HEK293 (cell line): ENCODE measurements around the gene FBXW10.
"Not testable (repeated sequence)": the region's sequence is repeated elsewhere in the genome, so short reads cannot be mapped to it uniquely, and the experiment has no call there.

Experiments used
- KLF16 ChIP-seq: fragments of 450-650 bp; formaldehyde crosslinking; IDR thresholded peaks from 2 replicates; pipeline ENCODE4 v1.5.1; 2017; ENCODE audit warnings: missing biosample characterization, missing genetic modification characterization
- SALL2 ChIP-seq: fragments of 450-650 bp; formaldehyde crosslinking; IDR thresholded peaks from 2 replicates; pipeline ENCODE4 v1.5.0; 2017; ENCODE audit warnings: missing biosample characterization, mild to moderate bottlenecking, missing genetic modification characterization, borderline replicate concordance
- ZNF747 ChIP-seq: fragments of 450-650 bp; formaldehyde crosslinking; IDR thresholded peaks from 2 replicates; pipeline ENCODE4 v1.5.1; 2016; ENCODE audit warnings: missing biosample characterization, missing genetic modification characterization
- ZNF792 ChIP-seq: fragments of 450-650 bp; formaldehyde crosslinking; IDR thresholded peaks from 2 replicates; pipeline ENCODE4 v1.5.1; 2016; ENCODE audit warnings: missing biosample characterization, missing genetic modification characterization
- TF ChIP-seq, protein P1 (sequence below): fragments of 450-650 bp; formaldehyde crosslinking; IDR thresholded peaks from 2 replicates; pipeline ENCODE4 v1.5.1; 2016; ENCODE audit warnings: missing biosample characterization, missing genetic modification characterization
- TF ChIP-seq, protein P2 (sequence below): fragments of 450-650 bp; formaldehyde crosslinking; IDR thresholded peaks from 2 replicates; pipeline ENCODE4 v1.5.1; 2016; ENCODE audit warnings: missing biosample characterization, missing genetic modification characterization, low read depth
- TF ChIP-seq, protein P3 (sequence below): fragments of 450-650 bp; formaldehyde crosslinking; IDR thresholded peaks from 2 replicates; pipeline ENCODE4 v1.5.1; 2016; ENCODE audit warnings: missing biosample characterization, missing genetic modification characterization
- TF ChIP-seq, protein P4 (sequence below): IDR thresholded peaks from 2 replicates; pipeline ENCODE4 v1.6.1; 2011; ENCODE audit warnings: mild to moderate bottlenecking, low read depth, low read length, borderline replicate concordance

DNA sequence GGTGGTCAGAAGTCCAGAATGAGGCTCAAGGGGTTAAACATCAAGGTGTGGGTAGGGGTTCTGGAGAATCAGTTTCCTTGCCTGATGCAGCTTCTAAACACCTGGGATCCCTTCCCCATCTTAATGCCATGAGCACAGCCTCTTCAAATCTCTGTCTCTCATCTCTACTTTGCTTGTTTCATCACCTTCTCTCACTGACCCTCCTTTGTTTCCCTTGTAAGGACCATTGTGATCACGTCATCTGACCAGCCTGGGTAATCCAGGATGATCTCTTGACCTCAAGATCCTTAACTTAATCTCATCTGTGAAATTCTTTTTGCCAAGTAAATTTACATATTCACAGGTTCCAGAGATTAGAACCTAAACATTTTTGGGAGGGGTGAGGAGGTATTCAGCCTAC, 42.1 kb downstream of the FBXW10 start:
- TF ChIP-seq, protein P1, sequence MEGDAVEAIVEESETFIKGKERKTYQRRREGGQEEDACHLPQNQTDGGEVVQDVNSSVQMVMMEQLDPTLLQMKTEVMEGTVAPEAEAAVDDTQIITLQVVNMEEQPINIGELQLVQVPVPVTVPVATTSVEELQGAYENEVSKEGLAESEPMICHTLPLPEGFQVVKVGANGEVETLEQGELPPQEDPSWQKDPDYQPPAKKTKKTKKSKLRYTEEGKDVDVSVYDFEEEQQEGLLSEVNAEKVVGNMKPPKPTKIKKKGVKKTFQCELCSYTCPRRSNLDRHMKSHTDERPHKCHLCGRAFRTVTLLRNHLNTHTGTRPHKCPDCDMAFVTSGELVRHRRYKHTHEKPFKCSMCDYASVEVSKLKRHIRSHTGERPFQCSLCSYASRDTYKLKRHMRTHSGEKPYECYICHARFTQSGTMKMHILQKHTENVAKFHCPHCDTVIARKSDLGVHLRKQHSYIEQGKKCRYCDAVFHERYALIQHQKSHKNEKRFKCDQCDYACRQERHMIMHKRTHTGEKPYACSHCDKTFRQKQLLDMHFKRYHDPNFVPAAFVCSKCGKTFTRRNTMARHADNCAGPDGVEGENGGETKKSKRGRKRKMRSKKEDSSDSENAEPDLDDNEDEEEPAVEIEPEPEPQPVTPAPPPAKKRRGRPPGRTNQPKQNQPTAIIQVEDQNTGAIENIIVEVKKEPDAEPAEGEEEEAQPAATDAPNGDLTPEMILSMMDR (tag by site-specific recombination), result not testable (repeated sequence)
- not testable (repeated sequence) for TF ChIP-seq KLF16; ZNF747; ZNF792 (tag by site-specific recombination); SALL2 (tag by site-specific recombination)
- TF ChIP-seq, protein P2, sequence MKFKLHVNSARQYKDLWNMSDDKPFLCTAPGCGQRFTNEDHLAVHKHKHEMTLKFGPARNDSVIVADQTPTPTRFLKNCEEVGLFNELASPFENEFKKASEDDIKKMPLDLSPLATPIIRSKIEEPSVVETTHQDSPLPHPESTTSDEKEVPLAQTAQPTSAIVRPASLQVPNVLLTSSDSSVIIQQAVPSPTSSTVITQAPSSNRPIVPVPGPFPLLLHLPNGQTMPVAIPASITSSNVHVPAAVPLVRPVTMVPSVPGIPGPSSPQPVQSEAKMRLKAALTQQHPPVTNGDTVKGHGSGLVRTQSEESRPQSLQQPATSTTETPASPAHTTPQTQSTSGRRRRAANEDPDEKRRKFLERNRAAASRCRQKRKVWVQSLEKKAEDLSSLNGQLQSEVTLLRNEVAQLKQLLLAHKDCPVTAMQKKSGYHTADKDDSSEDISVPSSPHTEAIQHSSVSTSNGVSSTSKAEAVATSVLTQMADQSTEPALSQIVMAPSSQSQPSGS (tag by site-specific recombination), result not testable (repeated sequence)
- TF ChIP-seq, protein P3, sequence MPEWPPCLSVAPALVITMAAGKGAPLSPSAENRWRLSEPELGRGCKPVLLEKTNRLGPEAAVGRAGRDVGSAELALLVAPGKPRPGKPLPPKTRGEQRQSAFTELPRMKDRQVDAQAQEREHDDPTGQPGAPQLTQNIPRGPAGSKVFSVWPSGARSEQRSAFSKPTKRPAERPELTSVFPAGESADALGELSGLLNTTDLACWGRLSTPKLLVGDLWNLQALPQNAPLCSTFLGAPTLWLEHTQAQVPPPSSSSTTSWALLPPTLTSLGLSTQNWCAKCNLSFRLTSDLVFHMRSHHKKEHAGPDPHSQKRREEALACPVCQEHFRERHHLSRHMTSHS, result not testable (repeated sequence)
- TF ChIP-seq, protein P4, sequence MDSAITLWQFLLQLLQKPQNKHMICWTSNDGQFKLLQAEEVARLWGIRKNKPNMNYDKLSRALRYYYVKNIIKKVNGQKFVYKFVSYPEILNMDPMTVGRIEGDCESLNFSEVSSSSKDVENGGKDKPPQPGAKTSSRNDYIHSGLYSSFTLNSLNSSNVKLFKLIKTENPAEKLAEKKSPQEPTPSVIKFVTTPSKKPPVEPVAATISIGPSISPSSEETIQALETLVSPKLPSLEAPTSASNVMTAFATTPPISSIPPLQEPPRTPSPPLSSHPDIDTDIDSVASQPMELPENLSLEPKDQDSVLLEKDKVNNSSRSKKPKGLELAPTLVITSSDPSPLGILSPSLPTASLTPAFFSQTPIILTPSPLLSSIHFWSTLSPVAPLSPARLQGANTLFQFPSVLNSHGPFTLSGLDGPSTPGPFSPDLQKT, result not testable (repeated sequence)
